ENCODE measurements around the gene AKIRIN2.
A peak's percentile ranks its signal among the peaks of the same experiment; 100 is the strongest.

AKIRIN2 gene

DNA sequence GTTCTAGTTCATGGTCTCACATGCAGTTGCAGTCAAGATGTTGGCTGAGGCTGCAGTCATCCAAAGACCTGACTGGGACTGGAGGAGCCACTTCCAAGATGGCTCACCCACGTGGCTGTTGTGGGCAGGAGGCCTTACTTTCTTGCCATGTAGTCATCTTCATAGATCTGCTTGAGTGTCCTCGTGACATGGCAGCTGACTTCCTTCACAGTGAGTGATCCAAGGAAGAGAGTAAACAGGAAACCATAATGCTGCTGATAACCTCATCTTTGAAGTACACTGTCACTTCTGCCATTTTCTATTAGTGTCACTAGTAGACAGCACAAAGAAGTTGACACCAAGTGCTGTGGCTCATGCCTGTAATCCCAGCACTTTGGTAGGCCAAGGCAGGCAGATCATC, 40.1 kb upstream of the AKIRIN2 start:
- Histone ChIP-seq H2AFZ (ENCODE audit: low read length) (no peak overlapping the region), H3K27ac (replicated peaks; ENCODE audit: low read length) (no peak overlapping the region), H3K9me3 (replicated peaks in 1 of 2; ENCODE audit: control insufficient read depth in 2 of 2, insufficient read depth in 1 of 2, low read depth in 1 of 2, low read length in 2 of 2) (no peaks in the 10 kb centered on the region), H2BK5ac (ENCODE audit: low read length) (no peak overlapping the region), H3K4me2 (ENCODE audit: insufficient read depth, low read length, poor library complexity, severe bottlenecking) (no peak overlapping the region), H2BK15ac (ENCODE audit: low read length) (no peak overlapping the region), H2AK5ac (ENCODE audit: low read depth, low read length) (no peak overlapping the region), H3K9ac (ENCODE audit: low read depth, low read length, poor library complexity) (no peak overlapping the region), H2BK120ac (ENCODE audit: low read depth, low read length) (no peak overlapping the region), H3K4ac (ENCODE audit: low read length) (no peak overlapping the region), H3K79me1 (ENCODE audit: low read depth, low read length) (no peaks in the 10 kb centered on the region), H3K27me3 (ENCODE audit: control insufficient read depth in 3 of 3, insufficient read depth in 3 of 3, low read depth in 1 of 3, low read length in 3 of 3) (no peaks in the 10 kb centered on the region), H3K4me1 (ENCODE audit: control insufficient read depth in 2 of 2, insufficient read depth in 1 of 2, low read depth in 1 of 2, low read length in 2 of 2) (no peaks in the 10 kb centered on the region), H3K23ac (ENCODE audit: low read depth, low read length, poor library complexity) (no peak overlapping the region), H3K4me3 (ENCODE audit: low read length in 2 of 2) (no peak overlapping the region), H2BK12ac (ENCODE audit: low read length) (no peak overlapping the region), H4K8ac (ENCODE audit: low read depth, low read length) (no peak overlapping the region), H3K36me3 (replicated peaks in 1 of 2; ENCODE audit: control insufficient read depth in 2 of 2, insufficient read depth in 2 of 2, low read length in 2 of 2) (no peaks in the 10 kb centered on the region), H4K91ac (ENCODE audit: low read depth, low read length, poor library complexity) (no peak overlapping the region), H3K14ac (ENCODE audit: low read length) (no peak overlapping the region), H3K18ac (ENCODE audit: low read length) (peak overlapping the region; percentile 27)
- WGBS, 2 donors (ENCODE audit: extremely low coverage in 2 of 2, insufficient read length in 2 of 2, insufficient replicate concordance in 1 of 2), result no CpG with 5 or more reads among the region's 2 CpGs
- no peak for DNase-seq (ENCODE audit: low spot score)

DNA sequence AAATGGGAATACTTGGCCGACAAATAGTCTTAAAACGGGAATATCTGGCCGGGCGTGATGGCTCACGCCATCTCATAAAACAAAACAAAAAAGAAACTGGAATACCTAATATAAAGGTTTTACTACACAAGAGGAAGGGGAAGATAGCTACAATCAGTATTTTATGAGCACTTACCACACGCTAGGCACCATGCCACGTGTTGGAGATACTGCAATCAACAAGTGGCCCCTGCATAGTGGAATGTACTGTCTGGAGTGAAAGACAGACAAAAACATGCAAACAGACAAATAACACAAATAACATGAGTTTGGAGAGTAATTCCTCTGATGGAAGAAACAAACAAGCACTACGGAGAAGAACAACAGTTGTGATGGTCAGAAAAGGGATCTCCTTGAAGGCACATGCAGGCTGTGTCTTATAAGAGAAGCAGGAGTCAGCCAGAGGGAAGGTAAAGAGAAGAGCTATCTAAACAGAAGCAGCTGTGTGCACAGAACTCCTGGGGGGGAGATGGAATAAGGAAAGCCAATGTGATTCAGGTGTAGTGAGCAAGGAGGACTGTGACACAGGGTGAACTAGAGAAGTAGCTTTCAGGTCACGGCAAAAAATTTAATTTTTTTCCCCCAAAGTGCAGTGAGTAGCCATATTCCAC, 39.1 kb upstream of the AKIRIN2 start:
- Histone ChIP-seq H3K4me3 (ENCODE audit: low read length in 2 of 2) (no peak overlapping the region), H2BK120ac (ENCODE audit: low read depth, low read length) (no peak overlapping the region), H3K4me1 (ENCODE audit: control insufficient read depth in 2 of 2, insufficient read depth in 1 of 2, low read depth in 1 of 2, low read length in 2 of 2) (no peaks in the 10 kb centered on the region), H3K27me3 (ENCODE audit: control insufficient read depth in 3 of 3, insufficient read depth in 3 of 3, low read depth in 1 of 3, low read length in 3 of 3) (no peaks in the 10 kb centered on the region), H3K18ac (ENCODE audit: low read length) (no peak overlapping the region), H3K9ac (ENCODE audit: low read depth, low read length, poor library complexity) (no peak overlapping the region), H3K4me2 (ENCODE audit: insufficient read depth, low read length, poor library complexity, severe bottlenecking) (no peak overlapping the region), H3K27ac (replicated peaks; ENCODE audit: low read length) (no peak overlapping the region), H3K79me1 (ENCODE audit: low read depth, low read length) (no peaks in the 10 kb centered on the region), H3K9me3 (replicated peaks in 1 of 2; ENCODE audit: control insufficient read depth in 2 of 2, insufficient read depth in 1 of 2, low read depth in 1 of 2, low read length in 2 of 2) (no peaks in the 10 kb centered on the region), H2BK12ac (ENCODE audit: low read length) (no peak overlapping the region), H2BK5ac (ENCODE audit: low read length) (no peak overlapping the region), H3K23ac (ENCODE audit: low read depth, low read length, poor library complexity) (no peak overlapping the region), H3K36me3 (replicated peaks in 1 of 2; ENCODE audit: control insufficient read depth in 2 of 2, insufficient read depth in 2 of 2, low read length in 2 of 2) (no peaks in the 10 kb centered on the region), H3K4ac (ENCODE audit: low read length) (no peak overlapping the region), H4K8ac (ENCODE audit: low read depth, low read length) (no peak overlapping the region), H4K91ac (ENCODE audit: low read depth, low read length, poor library complexity) (no peak overlapping the region), H3K14ac (ENCODE audit: low read length) (no peak overlapping the region), H2AK5ac (ENCODE audit: low read depth, low read length) (no peak overlapping the region), H2BK15ac (ENCODE audit: low read length) (no peak overlapping the region), H2AFZ (ENCODE audit: low read length) (no peak overlapping the region)
- no peak for DNase-seq (ENCODE audit: low spot score)
- WGBS, 2 donors (ENCODE audit: extremely low coverage in 2 of 2, insufficient read length in 2 of 2, insufficient replicate concordance in 1 of 2), result no CpG with 5 or more reads among the region's 9 CpGs

DNA sequence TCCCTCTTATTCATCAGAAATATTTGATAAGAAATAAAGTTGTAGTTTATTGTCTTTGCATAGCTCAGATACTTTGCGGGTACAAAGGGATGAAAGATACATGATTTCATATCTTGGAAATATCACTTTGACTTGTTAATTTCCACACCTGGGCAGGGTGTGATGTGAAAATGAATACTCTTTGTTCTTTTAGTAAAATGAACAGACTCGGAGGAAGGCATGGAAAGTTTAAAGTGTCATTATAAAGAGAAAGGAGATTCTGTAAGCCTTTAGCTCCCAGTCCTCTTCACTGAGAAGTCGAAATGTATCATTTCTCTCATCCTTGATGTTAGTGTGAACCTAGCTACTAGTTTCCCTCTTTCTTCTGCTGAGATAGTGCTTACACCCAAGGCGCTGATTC, 36.7 kb upstream of the AKIRIN2 start:
- WGBS, 2 donors (ENCODE audit: extremely low coverage in 2 of 2, insufficient read length in 2 of 2, insufficient replicate concordance in 1 of 2), result no CpG with 5 or more reads among the region's 4 CpGs
- Histone ChIP-seq H4K8ac (ENCODE audit: low read depth, low read length) (no peak overlapping the region), H3K9me3 (replicated peaks in 1 of 2; ENCODE audit: control insufficient read depth in 2 of 2, insufficient read depth in 1 of 2, low read depth in 1 of 2, low read length in 2 of 2) (no peaks in the 10 kb centered on the region), H4K91ac (ENCODE audit: low read depth, low read length, poor library complexity) (no peak overlapping the region), H3K27me3 (ENCODE audit: control insufficient read depth in 3 of 3, insufficient read depth in 3 of 3, low read depth in 1 of 3, low read length in 3 of 3) (no peaks in the 10 kb centered on the region), H2BK5ac (ENCODE audit: low read length) (no peak overlapping the region), H2BK120ac (ENCODE audit: low read depth, low read length) (no peak overlapping the region), H3K23ac (ENCODE audit: low read depth, low read length, poor library complexity) (no peak overlapping the region), H3K36me3 (replicated peaks in 1 of 2; ENCODE audit: control insufficient read depth in 2 of 2, insufficient read depth in 2 of 2, low read length in 2 of 2) (no peaks in the 10 kb centered on the region), H3K27ac (replicated peaks; ENCODE audit: low read length) (no peak overlapping the region), H3K4me3 (ENCODE audit: low read length in 2 of 2) (no peak overlapping the region), H3K18ac (ENCODE audit: low read length) (no peak overlapping the region), H2BK12ac (ENCODE audit: low read length) (no peak overlapping the region), H3K4me2 (ENCODE audit: insufficient read depth, low read length, poor library complexity, severe bottlenecking) (no peak overlapping the region), H2BK15ac (ENCODE audit: low read length) (no peak overlapping the region), H3K79me1 (ENCODE audit: low read depth, low read length) (no peaks in the 10 kb centered on the region), H3K14ac (ENCODE audit: low read length) (no peak overlapping the region), H3K4me1 (ENCODE audit: control insufficient read depth in 2 of 2, insufficient read depth in 1 of 2, low read depth in 1 of 2, low read length in 2 of 2) (no peaks in the 10 kb centered on the region), H3K4ac (ENCODE audit: low read length) (no peak overlapping the region), H2AK5ac (ENCODE audit: low read depth, low read length) (no peak overlapping the region), H2AFZ (ENCODE audit: low read length) (no peak overlapping the region), H3K9ac (ENCODE audit: low read depth, low read length, poor library complexity) (no peak overlapping the region)
- no peak for DNase-seq (ENCODE audit: low spot score)

DNA sequence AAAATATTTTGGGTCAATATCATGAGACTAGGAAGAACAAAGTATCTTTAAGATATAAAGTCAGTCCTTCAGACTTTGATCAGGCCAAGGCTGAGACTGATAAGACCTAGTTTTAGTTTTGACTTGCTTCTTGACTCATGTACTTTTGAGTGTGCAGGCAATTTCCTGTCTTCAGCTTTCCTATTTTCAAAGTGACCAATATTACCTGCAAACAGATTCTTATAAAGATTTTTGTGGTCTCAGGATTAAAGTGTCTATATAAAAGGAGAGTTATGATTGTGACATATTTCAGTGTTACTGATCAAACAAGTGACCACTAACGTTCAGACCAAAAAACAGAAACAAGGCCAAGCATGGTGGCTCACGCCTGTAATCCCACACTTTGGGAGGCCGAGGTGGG, 36.0 kb upstream of the AKIRIN2 start:
- DNase-seq (ENCODE audit: low spot score), result no peak
- no peak overlapping the region for H3K14ac ChIP-seq (ENCODE audit: low read length)
- no peak overlapping the region for H2BK12ac ChIP-seq (ENCODE audit: low read length)
- no peaks in the 10 kb centered on the region for H3K27me3 ChIP-seq (ENCODE audit: control insufficient read depth in 3 of 3, insufficient read depth in 3 of 3, low read depth in 1 of 3, low read length in 3 of 3)
- no peak overlapping the region for H2AFZ ChIP-seq (ENCODE audit: low read length)
- H2BK5ac ChIP-seq (ENCODE audit: low read length), result no peak overlapping the region
- H3K9me3 ChIP-seq (replicated peaks in 1 of 2; ENCODE audit: control insufficient read depth in 2 of 2, insufficient read depth in 1 of 2, low read depth in 1 of 2, low read length in 2 of 2), result no peaks in the 10 kb centered on the region
- no peak overlapping the region for H3K9ac ChIP-seq (ENCODE audit: low read depth, low read length, poor library complexity)
- no peaks in the 10 kb centered on the region for H3K79me1 ChIP-seq (ENCODE audit: low read depth, low read length)
- H3K27ac ChIP-seq (replicated peaks; ENCODE audit: low read length), result no peak overlapping the region
- no peak overlapping the region for H2BK15ac ChIP-seq (ENCODE audit: low read length)
- H4K91ac ChIP-seq (ENCODE audit: low read depth, low read length, poor library complexity), result no peak overlapping the region
- no peak overlapping the region for H3K18ac ChIP-seq (ENCODE audit: low read length)
- H4K8ac ChIP-seq (ENCODE audit: low read depth, low read length), result no peak overlapping the region
- no CpG with 5 or more reads among the region's 3 CpGs for WGBS, 2 donors (ENCODE audit: extremely low coverage in 2 of 2, insufficient read length in 2 of 2, insufficient replicate concordance in 1 of 2)
- no peak overlapping the region for H2AK5ac ChIP-seq (ENCODE audit: low read depth, low read length)
- H3K4me2 ChIP-seq (ENCODE audit: insufficient read depth, low read length, poor library complexity, severe bottlenecking), result no peak overlapping the region
- H3K4ac ChIP-seq (ENCODE audit: low read length), result no peak overlapping the region
- no peak overlapping the region for H2BK120ac ChIP-seq (ENCODE audit: low read depth, low read length)
- no peaks in the 10 kb centered on the region for H3K36me3 ChIP-seq (replicated peaks in 1 of 2; ENCODE audit: control insufficient read depth in 2 of 2, insufficient read depth in 2 of 2, low read length in 2 of 2)
- H3K4me1 ChIP-seq (ENCODE audit: control insufficient read depth in 2 of 2, insufficient read depth in 1 of 2, low read depth in 1 of 2, low read length in 2 of 2), result no peaks in the 10 kb centered on the region
- no peak overlapping the region for H3K4me3 ChIP-seq (ENCODE audit: low read length in 2 of 2)
- H3K23ac ChIP-seq (ENCODE audit: low read depth, low read length, poor library complexity), result no peak overlapping the region
